GM23338 (cell line): ENCODE measurements around the gene NLRP1. TPM values are rescaled to one million over a fixed set of nuclear protein-coding genes. Genes with fewer than 3 reads are reported as not detected.

Experiments
- ATAC-seq: fragments of 200-7000 bp; cut with Tn5 transposase; 3 replicates; pipeline ENCODE4 v1.9.1; 2020
- DNase-seq: peaks from one replicate; pipeline ENCODE4 v3.0.0-alpha.2; 2015; ENCODE audit warnings: low spot score
- H2AFZ ChIP-seq: fragments of 200-600 bp; sonication (generic); 2 replicates; pipeline ENCODE4 v1.8.0; 2016; ENCODE audit warnings: antibody characterized with exemption, mild to moderate bottlenecking, moderate library complexity
- H3F3A ChIP-seq: fragments of 200-600 bp; sonication (generic); replicated peaks from 2 replicates; pipeline ENCODE4 v1.8.0; 2017; ENCODE audit warnings: antibody characterized with exemption, mixed run types, low read depth
- H3K27ac ChIP-seq: fragments of 200-600 bp; sonication (generic); 2 replicates; pipeline ENCODE4 v1.6.1; 2016; ENCODE audit warnings: low read depth
- H3K27me3 ChIP-seq: fragments of 200-600 bp; sonication (generic); 2 replicates; pipeline ENCODE4 v1.8.0; 2016; ENCODE audit warnings: mild to moderate bottlenecking, mixed run types, moderate library complexity; ENCODE audit not compliant: insufficient read depth
- H3K36me3 ChIP-seq: fragments of 200-600 bp; sonication (generic); 2 replicates; pipeline ENCODE4 v1.8.0; 2016; ENCODE audit warnings: mild to moderate bottlenecking; ENCODE audit not compliant: insufficient read depth
- H3K4me1 ChIP-seq: fragments of 200-600 bp; sonication (generic); 2 replicates; pipeline ENCODE4 v1.8.0; 2016; ENCODE audit warnings: mild to moderate bottlenecking, moderate library complexity; ENCODE audit not compliant: insufficient read depth
- H3K4me2 ChIP-seq: fragments of 200-600 bp; sonication (generic); 2 replicates; pipeline ENCODE4 v1.7.1; 2017; ENCODE audit warnings: mixed run types
- H3K4me3 ChIP-seq: fragments of 200-600 bp; sonication (generic); 2 replicates; pipeline ENCODE4 v1.6.1; 2016; ENCODE audit warnings: mixed run types
- H3K79me2 ChIP-seq: fragments of 200-600 bp; sonication (generic); replicated peaks from 2 replicates; pipeline ENCODE4 v1.8.0; 2017; ENCODE audit warnings: mild to moderate bottlenecking; ENCODE audit not compliant: insufficient read depth
- H3K9me2 ChIP-seq: fragments of 200-600 bp; sonication (generic); 2 replicates; pipeline ENCODE4 v1.8.0; 2017; ENCODE audit not compliant: insufficient read depth
- H4K20me1 ChIP-seq: fragments of 200-600 bp; sonication (generic); replicated peaks from 2 replicates; pipeline ENCODE4 v1.8.0; 2017; ENCODE audit warnings: mild to moderate bottlenecking; ENCODE audit not compliant: insufficient read depth
- H3K27ac Mint-ChIP-seq: 2 replicates; pipeline ENCODE4 v1.8.0; 2020; ENCODE audit warnings: inconsistent platforms, mild to moderate bottlenecking, moderate library complexity, mixed read lengths
- H3K27me3 Mint-ChIP-seq: 3 replicates; pipeline ENCODE4 v1.8.0; 2022; ENCODE audit warnings: low read depth, mild to moderate bottlenecking, moderate library complexity, mixed read lengths, inconsistent platforms; ENCODE audit not compliant: insufficient read depth, poor library complexity
- H3K36me3 Mint-ChIP-seq: 3 replicates; pipeline ENCODE4 v1.8.0; 2021; ENCODE audit warnings: low read depth, mild to moderate bottlenecking, inconsistent platforms, moderate library complexity, mixed read lengths
- H3K4me1 Mint-ChIP-seq: 3 replicates; pipeline ENCODE4 v1.8.0; 2020; ENCODE audit warnings: mild to moderate bottlenecking, inconsistent platforms, mixed read lengths
- H3K4me3 Mint-ChIP-seq: 3 replicates; pipeline ENCODE4 v1.8.0; 2021; ENCODE audit warnings: moderate library complexity, mild to moderate bottlenecking, inconsistent platforms, mixed read lengths
- H3K9me3 Mint-ChIP-seq: 3 replicates; pipeline ENCODE4 v1.8.0; 2020; ENCODE audit warnings: moderate library complexity, mild to moderate bottlenecking, inconsistent platforms, mixed read lengths
- CREB1 ChIP-seq: fragments of 250-450 bp; sonication (Bioruptor Pico); IDR thresholded peaks from 2 replicates; pipeline ENCODE4 v1.5.0; 2020; ENCODE audit warnings: low read depth, mild to moderate bottlenecking, moderate library complexity
- CTCF ChIP-seq, 2 experiments: fragments of 200-600 bp in 1 of 2; sonication (generic) in 1 of 2; conservative IDR thresholded peaks; 2 replicates each; pipeline versions ENCODE4 v1.5.1 to v1.6.1; 2016 to 2017; ENCODE audit warnings: antibody characterized with exemption in 2 of 2, low read depth in 2 of 2, mild to moderate bottlenecking in 2 of 2, moderate library complexity in 1 of 2
- ETS1 ChIP-seq: IDR thresholded peaks from 2 replicates; pipeline ENCODE4 v1.6.1; 2016; ENCODE audit warnings: antibody characterized with exemption
- polyA plus RNA-seq: library from polyadenylated mRNA; unstranded; fragments of >200 nt; fragmentation: Nextera tagmentation; extraction: Ambion mirVana; gene quantifications from 2 replicates; pipeline ENCODE4 v1.2.1, GENCODE V29; 2016
- total RNA-seq: library from RNA; depleted of rRNA; stranded (reverse); fragments of >200 nt; shearing (Covaris generic); gene quantifications from 2 replicates; pipeline ENCODE4 v1.2.3, GENCODE V29; 2014
- TF ChIP-seq, protein P1 (sequence below): fragments of 250-450 bp; sonication (Bioruptor Pico); IDR thresholded peaks from 2 replicates; pipeline ENCODE4 v1.5.0; 2020; ENCODE audit warnings: mild to moderate bottlenecking, moderate library complexity

The NLRP1 gene
- total and polyA plus RNA-seq, 2 experiments from 2014 or later, result 7.6 to 16.2 TPM

DNA sequence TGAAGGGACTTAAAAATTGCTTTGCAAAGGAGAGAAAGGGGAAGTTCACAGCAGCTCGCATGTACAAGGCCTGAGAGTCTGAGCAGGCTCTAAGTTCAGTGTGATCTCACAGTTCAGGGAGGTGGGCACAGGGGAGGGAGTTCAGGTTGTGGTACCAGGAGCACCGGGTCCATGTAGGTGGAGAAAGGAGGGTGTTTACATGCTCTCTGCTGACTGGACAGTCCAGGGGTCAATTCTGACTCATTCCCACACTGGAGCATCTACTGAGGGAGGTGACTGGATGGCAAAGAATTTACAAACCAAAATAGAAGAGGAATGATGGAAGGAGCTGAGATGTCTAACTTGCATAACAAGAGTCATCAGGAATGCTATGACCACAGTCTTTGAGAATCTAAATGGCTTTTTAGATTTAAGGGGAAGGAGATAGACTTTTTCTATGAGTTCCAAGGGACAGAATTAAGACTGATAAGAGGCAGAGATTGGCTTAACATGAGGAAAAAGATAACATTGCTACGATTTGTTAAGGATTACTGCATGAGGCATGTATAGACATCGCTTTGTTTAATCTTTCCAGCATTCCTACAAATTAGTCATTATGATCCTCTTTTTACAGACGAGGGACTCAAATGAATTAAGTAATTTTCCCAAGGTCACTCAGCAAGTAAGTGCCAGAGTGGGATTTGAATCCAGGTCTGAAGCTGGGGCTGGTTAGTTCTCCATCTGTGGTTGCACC is 68.1 kb downstream of the NLRP1 start:
- no peaks in the 10 kb centered on the region for H3K9me3 Mint-ChIP-seq
- peaks cover 3% of the 10 kb centered on the region for H3K27me3 Mint-ChIP-seq
- no peak for TF ChIP-seq ETS1
- TF ChIP-seq CTCF (conservative IDR thresholded peaks at IDR 0.05; ENCODE audit: low read depth in 2 of 2), result no peak
- TF ChIP-seq, protein P1, sequence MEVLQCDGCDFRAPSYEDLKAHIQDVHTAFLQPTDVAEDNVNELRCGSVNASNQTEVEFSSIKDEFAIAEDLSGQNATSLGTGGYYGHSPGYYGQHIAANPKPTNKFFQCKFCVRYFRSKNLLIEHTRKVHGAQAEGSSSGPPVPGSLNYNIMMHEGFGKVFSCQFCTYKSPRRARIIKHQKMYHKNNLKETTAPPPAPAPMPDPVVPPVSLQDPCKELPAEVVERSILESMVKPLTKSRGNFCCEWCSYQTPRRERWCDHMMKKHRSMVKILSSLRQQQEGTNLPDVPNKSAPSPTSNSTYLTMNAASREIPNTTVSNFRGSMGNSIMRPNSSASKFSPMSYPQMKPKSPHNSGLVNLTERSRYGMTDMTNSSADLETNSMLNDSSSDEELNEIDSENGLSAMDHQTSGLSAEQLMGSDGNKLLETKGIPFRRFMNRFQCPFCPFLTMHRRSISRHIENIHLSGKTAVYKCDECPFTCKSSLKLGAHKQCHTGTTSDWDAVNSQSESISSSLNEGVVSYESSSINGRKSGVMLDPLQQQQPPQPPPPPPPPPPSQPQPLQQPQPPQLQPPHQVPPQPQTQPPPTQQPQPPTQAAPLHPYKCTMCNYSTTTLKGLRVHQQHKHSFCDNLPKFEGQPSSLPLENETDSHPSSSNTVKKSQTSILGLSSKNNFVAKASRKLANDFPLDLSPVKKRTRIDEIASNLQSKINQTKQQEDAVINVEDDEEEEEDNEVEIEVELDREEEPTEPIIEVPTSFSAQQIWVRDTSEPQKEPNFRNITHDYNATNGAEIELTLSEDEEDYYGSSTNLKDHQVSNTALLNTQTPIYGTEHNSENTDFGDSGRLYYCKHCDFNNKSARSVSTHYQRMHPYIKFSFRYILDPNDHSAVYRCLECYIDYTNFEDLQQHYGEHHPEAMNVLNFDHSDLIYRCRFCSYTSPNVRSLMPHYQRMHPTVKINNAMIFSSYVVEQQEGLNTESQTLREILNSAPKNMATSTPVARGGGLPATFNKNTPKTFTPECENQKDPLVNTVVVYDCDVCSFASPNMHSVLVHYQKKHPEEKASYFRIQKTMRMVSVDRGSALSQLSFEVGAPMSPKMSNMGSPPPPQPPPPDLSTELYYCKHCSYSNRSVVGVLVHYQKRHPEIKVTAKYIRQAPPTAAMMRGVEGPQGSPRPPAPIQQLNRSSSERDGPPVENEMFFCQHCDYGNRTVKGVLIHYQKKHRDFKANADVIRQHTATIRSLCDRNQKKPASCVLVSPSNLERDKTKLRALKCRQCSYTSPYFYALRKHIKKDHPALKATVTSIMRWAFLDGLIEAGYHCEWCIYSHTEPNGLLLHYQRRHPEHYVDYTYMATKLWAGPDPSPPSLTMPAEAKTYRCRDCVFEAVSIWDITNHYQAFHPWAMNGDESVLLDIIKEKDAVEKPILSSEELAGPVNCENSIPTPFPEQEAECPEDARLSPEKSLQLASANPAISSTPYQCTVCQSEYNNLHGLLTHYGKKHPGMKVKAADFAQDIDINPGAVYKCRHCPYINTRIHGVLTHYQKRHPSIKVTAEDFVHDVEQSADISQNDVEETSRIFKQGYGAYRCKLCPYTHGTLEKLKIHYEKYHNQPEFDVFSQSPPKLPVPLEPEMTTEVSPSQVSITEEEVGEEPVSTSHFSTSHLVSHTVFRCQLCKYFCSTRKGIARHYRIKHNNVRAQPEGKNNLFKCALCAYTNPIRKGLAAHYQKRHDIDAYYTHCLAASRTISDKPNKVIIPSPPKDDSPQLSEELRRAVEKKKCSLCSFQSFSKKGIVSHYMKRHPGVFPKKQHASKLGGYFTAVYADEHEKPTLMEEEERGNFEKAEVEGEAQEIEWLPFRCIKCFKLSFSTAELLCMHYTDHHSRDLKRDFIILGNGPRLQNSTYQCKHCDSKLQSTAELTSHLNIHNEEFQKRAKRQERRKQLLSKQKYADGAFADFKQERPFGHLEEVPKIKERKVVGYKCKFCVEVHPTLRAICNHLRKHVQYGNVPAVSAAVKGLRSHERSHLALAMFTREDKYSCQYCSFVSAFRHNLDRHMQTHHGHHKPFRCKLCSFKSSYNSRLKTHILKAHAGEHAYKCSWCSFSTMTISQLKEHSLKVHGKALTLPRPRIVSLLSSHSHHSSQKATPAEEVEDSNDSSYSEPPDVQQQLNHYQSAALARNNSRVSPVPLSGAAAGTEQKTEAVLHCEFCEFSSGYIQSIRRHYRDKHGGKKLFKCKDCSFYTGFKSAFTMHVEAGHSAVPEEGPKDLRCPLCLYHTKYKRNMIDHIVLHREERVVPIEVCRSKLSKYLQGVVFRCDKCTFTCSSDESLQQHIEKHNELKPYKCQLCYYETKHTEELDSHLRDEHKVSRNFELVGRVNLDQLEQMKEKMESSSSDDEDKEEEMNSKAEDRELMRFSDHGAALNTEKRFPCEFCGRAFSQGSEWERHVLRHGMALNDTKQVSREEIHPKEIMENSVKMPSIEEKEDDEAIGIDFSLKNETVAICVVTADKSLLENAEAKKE, result no peak
- TF ChIP-seq CREB1 (CRISPR knock-in tag), result no peak
- H3K79me2 ChIP-seq, result no peaks in the 10 kb centered on the region
- H3K27ac ChIP-seq, result no peak overlapping the region
- H3K4me3 ChIP-seq, result no peak overlapping the region
- peaks cover 5% of the 10 kb centered on the region for H3K4me1 Mint-ChIP-seq
- no peaks in the 10 kb centered on the region for H3K27me3 ChIP-seq
- H3K36me3 ChIP-seq, result no peaks in the 10 kb centered on the region
- no peak for ATAC-seq
- no peaks in the 10 kb centered on the region for H3F3A ChIP-seq
- no peak overlapping the region for H3K27ac Mint-ChIP-seq
- no peaks in the 10 kb centered on the region for H4K20me1 ChIP-seq
- no peak overlapping the region for H3K4me3 Mint-ChIP-seq
- H3K36me3 Mint-ChIP-seq, result no peaks in the 10 kb centered on the region
- no peak for DNase-seq
- H3K4me1 ChIP-seq, result peaks cover 4% of the 10 kb centered on the region
- 0 out of 2 replicates have a peak, but pooled peaks cover 3% of the 10 kb centered on the region for H3K9me2 ChIP-seq
- no peak overlapping the region for H3K4me2 ChIP-seq
- H2AFZ ChIP-seq, result no peak overlapping the region
